GM21786 (cell line): ENCODE measurements around the gene BICDL2.
"Not testable (repeated sequence)": the region's sequence is repeated elsewhere in the genome, so short reads cannot be mapped to it uniquely, and the experiment has no call there.

Experiments used
- ATAC-seq: cut with Tn5 transposase; IDR thresholded peaks from one replicate; pipeline ENCODE4 v1.9.1; 2021; ENCODE audit not compliant: unreplicated experiment

BICDL2 gene

DNA sequence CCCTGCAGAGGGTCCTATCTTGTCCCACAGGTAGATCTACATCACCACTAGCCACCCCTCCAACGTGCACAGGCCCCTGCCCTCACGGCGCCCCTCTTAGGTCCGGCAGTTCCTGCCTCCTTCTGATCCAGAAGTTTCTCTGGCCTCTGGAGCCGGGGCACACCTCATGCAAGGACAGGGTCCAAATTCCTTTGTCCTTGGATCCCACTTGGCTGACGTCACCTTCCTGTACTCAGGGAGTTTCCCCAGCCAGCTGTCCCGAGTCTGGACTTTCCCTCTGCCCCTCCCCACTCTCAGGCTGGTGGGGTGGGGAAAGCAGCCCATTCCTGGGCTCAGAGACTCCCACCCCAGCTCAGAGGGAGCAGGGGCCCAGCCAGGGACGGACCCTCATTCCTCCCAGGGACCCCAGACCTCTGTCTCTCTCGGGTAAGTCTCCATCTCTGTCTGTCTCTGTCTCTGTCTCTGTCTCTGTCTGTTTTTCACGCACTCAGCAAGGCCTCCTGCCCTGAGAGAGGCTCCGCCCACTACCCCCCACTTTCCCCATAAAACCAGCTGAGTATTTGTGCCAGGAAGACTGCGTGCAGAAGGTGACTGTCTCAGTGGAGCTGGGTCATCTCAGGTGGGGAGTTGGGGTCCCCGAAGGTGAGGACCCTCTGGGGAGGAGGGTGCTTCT is 28.5 kb upstream of the BICDL2 start, which contains the start of gene IL32:
Gene IL32, plus strand, starts transcription at position 572 of the 673 bp plus-strand sequence. CDS start 172 bp downstream, outside the sequence.
- ATAC-seq: no peak

- ATAC-seq: no peak
Observed at GRCh38 chr16:3063625-3064386, 27.1 kb upstream of the BICDL2 start.

- ATAC-seq: no peak
Observed at GRCh38 chr16:3062553-3062952, 25.8 kb upstream of the BICDL2 start.

DNA sequence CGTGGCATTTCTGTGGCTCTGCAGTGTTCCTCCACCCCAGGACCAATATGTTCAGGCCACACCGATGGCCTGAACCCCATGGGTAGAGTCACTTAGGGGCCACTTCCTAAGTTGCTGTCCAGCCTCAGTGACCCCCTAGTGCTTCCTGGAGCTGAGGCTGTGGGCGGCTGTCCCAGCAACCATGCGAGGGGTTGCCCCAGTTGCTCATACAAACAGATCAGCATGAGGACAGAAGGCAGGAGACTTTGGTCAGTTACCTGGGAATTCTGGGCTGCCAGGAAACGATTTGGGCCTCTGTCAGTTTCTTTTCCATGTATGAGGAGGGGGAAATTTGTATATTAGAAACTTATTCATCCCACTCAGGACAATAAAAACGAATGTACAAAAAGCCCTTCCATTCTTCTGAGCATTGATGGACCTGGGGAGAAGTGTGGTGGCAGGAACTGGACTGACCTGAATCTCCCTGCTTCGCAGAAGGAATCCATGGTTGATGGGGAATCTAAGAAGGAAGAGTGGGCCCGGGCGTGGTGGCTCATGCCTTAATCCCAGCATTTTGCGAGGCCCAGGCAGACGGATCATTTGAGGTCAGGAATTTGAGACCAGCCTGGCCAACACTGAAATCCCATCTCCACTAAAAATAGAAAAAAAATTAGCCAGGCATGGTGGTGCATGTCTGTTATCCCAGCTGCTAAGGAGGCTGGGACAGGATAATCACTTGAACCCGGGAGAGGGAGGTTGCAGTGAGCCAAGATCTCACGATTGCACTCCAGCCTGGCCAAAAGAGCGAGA is 23.8 kb upstream of the BICDL2 start:
- no peak for ATAC-seq

DNA sequence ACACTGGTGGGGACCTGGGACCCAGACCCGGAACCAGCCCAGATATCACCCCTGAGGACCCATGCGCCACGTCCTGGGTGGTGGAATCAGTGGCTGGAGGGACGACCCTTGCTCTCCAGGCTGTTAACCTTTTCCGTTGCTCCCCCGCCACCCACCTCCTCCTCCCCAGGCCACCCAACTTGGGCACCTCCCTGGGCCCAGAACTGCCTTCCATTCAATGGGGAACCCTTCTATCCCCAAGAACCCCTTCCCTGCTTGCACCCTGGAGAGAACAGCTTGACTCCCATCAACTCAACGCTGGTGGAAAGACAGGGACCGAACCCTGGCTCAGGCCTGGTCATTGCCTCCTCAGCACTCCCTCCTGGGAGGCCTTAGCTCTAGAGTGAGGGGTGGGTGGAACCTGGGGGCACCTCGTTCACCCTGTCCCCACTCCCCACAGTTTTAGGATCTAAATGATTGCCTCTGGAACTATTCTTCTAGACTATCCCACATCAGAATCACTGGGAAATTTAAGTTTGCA is 23.0 kb upstream of the BICDL2 start:
- no peak for ATAC-seq

DNA sequence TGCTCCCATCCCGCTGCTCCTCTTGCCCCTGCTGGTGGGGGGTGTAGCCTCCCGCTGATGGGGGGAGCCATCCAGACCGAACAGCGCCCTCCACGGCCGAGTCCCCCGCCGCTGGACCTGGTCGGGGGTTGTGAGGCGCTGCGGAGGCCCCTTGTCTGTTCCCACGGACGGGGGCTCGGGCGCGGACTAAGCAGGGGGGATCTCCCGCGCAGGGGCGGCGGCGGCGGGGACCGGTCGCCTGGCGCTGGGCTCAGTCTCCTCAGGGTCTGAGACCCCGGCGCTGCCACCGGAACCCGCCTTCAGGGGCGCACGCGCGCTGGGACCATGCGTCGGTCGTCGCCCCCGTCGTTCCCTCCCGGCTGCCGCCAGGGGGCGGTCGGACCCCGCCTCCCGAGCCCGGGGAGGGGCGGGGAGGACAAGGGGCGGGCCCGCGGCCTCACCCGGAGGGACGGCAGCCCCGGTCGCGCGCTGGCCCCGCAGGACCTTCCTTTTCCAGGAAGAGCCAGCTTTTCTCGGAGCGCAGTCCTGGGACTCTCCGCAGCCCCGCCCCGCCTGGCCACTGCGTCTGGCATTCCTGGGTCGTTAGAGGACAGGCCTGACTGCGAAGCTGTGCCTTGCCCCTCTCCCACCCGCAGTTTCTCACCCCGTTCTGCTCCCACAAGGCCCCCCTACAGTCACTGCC is 22.4 kb upstream of the BICDL2 start:
- peak; percentile 68 for ATAC-seq

- ATAC-seq: peak; percentile 30
Observed at GRCh38 chr16:3058139-3059030, 21.6 kb upstream of the BICDL2 start.

DNA sequence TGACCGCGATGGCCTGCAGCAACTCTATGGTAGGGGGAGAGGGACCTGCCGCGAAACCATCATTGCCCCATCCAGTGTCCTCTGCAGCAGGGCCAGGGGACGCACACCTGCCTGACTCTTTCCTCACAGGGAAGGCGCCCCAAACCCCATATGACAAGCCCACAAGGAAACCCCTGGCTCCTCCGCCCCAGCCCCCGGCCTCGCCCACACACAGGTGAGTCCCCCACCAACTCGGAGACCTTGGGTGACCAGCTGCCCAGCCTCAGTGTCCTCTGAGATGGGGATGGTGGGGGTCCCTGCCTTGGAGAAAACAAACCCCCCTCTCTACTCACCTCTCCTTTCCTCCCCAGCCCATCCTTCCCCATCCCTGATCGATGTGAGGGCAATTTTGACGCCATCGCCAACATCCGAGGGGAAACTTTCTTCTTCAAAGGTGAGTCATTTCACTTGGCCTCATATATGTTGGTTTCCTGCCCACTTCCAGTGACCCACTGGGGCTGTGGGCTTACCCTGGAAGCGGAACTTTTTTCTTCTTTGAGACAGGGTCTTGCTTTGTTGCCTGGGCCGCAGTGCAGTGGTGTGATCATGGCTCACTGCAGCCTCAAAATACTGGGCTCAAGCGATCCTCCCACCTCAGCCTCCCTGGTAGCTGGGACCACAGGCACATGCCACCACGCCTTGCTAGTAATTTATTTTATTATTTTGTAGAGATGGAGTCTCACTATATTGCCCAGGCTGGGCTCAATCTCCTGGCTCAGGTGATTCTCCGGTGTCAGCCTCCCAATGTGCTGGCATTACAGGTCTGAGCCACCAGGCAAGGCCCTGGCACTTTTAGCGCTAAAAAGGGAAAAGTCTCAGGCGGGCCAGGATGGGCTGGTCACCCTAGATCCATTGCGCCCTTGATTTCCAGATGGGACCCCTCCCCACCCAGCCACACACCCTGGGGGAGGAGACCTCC is 20.7 kb upstream of the BICDL2 start:
- ATAC-seq: no peak

GRCh38 chr16:3056336-3057180 is 19.8 kb upstream of the BICDL2 start:
- no peak for ATAC-seq

DNA sequence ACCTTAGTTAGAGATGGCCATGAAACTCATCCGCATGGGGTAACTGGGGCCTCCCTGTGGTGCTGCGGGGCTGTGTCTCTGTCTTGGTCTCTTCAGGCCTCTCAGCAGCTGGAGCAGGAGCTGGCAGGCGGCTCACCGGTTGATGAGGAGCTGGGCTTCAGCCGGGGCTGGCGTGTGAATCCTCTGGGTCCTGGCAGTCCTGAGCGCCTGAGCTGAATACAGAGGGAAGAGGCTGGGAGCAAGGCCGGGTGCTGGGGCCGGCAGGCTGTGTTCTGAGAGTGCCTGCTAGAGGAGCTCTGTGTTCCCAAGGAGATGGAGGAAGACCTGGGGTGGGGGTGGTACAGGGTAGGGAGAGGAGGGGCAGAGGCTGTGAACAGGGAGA is 19.0 kb upstream of the BICDL2 start:
- not testable (repeated sequence) for ATAC-seq

DNA sequence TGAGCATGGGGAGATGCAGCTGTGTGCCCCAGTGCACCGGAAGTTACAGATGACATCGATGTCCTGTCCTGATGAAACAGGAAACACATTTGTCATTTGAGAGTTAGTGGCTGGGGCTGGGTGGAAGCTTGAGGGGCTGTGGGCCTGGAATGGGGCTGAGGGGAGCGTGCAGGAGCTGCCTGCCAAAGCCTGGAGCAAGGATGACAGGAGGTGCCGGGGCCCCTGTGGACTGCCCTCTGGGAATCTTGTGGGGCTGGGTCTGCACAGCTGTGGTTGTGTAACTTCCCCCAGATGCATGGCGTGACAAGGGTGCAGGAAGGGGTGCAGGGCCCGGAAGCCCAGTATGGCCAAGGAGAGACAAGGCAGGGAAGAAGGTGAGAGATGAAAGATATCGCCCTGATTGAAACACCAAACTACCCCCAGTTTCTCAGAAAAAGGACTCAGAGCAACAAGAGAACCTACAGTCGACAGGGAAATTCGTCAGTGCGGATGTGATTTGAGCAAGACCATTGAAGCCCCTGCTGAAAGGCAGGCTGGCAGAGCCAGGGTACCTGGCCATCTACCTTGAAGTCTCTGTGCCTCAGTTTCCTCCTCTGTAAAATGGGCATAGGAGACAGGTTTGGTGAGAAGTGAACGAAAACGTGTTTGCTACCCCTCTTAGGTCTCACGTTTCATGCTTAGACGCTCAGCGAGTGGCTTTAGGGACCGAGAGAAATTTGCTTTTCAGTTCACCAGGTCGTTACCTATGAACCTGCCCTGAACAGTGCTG is 18.4 kb upstream of the BICDL2 start:
- ATAC-seq: no peak

GRCh38 chr16:3053330-3053710 is 16.6 kb upstream of the BICDL2 start:
- not testable (repeated sequence) for ATAC-seq

GRCh38 chr16:3052571-3053329 is 16.0 kb upstream of the BICDL2 start:
- ATAC-seq: not testable (repeated sequence)

- no peak for ATAC-seq
Observed at GRCh38 chr16:3051494-3051893, 14.8 kb upstream of the BICDL2 start.

DNA sequence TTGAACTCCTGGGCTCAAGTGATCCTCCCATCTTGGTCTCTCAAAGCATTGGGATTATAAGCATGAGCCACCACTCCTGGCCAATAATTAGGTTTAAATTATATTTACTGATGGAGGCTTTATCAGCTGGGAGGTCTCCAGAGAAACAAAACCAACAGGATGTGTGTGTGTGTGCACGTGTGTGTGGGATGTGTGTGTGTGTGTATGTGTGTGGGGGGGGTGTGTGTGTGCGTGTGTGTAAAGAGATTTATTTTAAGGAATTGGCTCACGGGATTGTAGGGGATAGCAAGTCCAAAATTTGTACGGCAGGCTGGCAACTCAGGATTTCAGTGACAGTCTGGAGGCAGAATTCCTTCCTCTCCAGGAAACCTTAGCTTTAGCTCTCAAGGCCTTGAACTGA is 14.3 kb upstream of the BICDL2 start:
- ATAC-seq: no peak

DNA sequence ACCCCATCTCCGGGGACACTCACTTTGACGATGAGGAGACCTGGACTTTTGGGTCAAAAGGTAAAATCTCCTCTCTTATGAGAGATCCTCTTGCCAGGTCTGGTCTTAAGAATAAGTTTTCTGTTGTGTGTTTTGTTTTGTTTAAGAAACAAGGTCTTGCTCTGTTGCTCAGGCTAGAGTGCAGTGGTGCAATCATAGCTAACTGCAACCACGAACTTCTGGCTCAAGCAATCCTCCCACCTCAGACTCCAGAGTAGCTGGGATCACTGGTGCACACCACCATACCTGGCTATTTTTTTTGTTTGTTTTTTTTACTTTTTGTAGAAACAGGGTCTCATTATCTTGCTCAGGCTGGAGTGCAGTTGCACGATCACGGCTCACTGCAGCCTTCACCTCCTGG is 13.7 kb upstream of the BICDL2 start:
- ATAC-seq: no peak
